Activated CD4-positive, CD25-positive, alpha-beta regulatory T cell treated with anti-CD3 and anti-CD28 coated beads, Interleukin-2, amount 50 U/mL, for 24 hours (primary cell): Measurements from ENCODE around the gene KIRREL3.

Experiments
- ATAC-seq, 2 donors: fragments of 150-1000 bp; cut with Tn5 transposase; one replicate each; pipeline ENCODE4 v1.10.0; 2021; ENCODE audit warnings: mild to moderate bottlenecking in 1 of 2, moderate library complexity in 1 of 2

Gene KIRREL3

DNA sequence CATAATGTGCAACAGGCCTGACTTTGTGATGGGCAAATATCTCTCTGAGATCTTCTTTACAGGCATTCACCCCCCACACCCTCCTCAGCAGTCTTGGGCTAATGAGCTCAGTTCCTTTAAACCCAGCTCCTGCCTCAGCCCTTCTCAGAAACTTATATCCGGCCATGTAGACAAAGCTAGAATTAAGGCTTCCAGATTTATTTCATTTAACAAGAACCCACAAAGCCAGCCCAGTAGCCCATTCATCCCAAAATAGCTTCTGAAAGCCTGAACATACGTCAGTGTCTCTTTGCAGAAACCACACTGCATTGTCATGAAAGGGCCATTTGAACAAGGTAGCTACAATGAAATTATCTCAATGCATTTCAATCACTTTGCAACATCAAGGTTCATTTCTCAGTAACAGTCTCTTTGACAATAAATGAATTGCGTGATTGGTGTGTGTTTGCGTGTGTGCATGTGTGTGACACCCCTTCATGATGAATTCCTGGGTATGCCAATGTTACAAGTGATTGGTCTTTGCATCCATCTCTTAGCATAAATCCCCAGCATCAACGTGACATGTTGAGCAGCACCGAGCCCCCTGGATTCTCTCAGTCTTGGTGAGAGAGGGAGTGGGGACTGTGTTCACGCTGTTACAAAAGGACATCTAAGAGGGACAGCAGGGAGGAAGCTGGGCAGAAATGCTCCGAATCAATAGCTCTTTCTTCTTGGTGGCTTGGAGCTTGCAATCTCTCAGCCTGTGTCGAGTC lies 299.6 kb downstream of the KIRREL3 start:
- no peak for ATAC-seq

DNA sequence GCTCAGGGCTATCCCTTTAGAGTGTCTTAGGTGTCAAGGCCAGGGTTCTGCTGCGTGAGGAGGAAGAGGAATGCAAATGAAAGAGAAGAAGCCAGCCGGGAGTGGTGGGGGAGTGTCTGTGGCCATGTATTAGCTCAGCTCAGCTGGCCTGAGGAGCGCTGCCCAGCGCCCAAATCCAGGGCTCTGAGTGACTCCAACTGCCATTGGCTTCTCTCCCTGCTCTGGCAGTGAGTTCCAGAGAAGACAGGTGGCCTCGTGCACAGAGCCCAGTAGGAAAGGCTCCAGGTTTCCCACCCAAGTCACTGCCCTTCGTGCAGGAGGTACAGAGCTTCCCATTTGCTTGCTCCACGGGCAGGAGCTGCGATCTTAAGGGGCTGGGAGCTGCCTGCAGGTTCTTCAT lies 302.0 kb downstream of the KIRREL3 start:
- ATAC-seq, result no peak

DNA sequence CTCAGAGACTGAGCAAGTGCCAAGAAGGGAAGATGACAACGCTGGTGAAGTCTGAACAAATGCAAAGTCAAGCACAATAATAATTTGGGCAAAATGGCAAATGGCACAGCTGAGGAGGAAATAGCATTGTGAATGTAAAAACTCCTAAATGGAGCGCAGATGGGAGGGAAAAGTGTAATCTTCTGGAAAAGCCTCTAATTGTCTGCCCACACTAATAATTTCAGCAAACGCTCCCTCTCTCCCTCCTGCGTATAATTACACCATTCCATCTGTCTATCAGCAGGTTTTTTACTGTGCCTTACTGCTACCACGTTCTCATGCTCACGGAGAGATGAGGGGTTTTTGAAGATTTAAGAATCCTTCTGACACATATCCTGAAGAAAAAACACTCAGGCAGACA lies 302.6 kb downstream of the KIRREL3 start:
- ATAC-seq, result no peak

DNA sequence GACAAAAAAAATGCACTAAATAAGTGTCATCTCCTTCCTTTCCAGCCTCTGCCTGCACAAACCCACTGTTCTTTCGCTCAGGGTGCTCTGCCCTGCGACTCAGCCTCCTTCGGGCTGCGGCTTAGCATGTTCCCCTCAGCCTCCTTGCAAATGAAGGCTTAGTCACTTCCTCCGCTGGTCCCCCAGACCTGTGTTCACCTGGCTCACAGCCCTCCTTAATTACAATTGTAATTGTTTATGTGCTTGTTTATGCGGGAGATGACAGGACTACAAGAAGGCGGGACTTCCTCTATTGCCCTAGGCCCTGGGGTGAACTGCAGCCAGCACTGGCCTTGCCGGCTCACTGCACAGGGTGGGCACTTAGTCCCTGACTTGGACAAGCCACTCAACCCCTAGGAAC lies 303.6 kb downstream of the KIRREL3 start:
- ATAC-seq, result no peak

DNA sequence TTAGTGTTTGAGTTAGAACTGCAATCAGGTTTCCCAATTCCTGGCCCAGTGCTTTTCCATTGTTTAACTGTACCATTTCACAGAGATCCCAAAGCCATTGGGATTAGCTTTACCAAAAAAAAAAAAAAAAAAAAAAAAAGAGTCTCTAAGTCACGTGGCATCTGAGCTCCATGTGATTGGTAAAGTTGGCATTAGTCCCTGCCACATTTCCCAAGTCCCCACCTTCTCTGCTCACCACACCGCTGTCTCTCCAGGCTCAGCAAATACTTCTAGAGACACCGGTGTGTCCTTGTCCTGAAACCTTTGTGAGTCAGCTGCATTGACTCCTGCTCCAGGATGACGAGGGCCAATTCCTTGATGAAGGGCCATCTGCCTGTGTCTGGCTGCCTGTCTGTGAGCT lies 305.3 kb downstream of the KIRREL3 start:
- no peak for ATAC-seq

DNA sequence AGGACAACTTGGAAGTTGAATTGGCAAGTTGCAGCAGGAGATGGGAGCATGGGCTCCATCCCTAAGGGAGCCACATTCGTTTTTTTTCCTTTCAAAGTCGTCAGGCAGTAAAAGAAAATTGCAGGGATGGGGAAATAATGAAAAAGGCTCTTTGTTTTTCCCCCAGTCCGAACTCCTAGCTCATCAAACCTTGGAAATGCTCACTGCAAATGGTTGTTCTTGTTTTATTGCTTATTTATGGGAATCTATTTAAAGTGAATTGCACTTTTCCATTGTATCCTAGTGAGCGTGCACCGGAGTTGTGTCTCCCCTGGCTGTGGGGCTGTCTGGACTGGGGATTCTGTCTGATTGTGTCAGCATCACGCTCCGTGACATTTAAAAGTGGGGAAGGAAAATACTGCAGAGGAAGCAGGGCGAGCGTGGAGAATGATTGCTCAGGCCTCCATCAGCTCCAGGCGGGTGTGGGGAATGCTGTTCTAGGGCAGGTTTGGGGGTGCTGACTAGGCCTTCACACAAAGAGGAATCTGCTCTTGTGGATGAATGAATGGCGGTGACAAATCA lies 306.4 kb downstream of the KIRREL3 start:
- no peak for ATAC-seq

DNA sequence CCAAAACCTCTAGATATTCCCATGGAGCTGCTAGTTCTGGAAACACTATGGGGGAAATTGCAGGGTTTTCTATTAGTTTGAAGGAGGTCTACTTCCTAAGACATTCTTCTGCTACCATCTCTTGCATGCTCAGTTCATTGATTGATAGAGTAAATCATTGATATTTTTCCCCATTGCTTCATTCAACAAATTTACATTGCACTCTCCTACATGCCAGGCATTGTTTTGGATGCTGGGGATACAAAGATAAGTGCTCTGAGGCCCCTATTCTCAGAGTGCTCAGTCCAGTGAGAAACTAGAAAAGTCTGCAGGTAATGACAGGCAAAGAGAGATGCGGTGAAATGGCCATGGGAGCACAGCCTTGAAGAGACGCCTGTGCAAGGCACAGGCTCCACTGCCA lies 313.1 kb downstream of the KIRREL3 start:
- ATAC-seq, result no peak

DNA sequence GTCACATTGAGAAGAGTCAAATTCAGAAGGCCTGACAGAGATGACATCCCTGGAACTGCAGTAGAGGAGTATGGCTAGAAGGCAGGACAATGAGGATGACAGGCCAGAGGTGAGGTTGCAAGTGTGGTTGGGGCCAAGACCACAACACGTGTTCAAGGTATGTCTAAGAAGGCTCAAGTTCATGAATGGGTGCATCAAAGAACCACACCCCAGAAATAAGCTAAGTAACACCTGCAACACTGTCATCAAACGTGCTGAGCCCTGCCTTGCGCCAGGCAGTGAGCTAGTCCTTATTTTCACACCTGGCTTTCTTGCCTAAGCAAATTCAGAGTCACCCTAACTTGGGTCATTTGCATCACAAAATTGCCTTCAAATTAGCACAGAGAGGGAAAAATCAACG lies 313.6 kb downstream of the KIRREL3 start:
- ATAC-seq, result no peak

DNA sequence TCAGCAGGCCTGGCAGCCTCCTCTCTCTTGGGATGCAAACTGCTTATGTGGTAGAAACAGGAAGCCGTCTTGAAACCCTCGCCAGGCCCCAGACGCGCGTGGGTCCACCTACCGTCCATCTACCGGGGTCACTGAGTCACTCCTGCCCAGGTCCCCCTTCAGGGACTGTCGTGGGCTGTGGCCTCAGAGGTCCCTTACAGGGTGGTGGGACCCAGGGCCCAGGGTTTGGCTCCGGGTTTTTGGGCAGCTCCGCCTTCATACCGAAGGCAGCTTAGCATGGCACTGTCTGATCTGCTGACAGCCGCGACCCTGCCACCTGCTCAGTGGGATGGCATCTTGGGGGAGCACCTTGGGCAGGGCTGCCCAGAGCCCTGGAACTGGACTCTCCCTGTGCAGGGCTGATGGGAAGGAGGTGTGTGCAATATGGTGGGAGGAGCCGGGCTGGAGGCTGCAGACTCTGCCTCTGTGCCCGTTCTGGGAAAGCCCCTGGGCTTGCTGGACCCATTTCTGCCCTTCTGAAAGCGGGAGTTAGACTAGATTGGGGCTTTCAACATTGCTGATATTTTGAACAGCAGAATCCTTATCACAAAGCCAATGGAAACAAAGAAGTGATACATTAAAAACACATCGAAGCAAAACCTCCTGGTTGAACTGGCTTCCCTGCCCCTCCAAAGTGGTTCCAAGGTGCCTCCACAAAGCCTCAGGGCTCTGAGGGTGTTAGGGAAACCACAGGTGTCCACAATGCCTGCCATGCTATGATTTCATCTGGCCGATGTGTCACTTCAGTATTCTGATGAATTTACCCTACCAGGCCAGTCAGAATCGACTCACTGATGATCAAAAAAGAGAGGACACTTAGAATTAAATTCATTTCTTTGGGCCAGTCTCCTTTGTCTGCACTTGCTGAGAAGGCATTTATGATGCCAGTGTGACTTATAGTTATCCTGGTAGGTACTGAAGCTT lies 316.5 kb downstream of the KIRREL3 start:
- no peak for ATAC-seq

DNA sequence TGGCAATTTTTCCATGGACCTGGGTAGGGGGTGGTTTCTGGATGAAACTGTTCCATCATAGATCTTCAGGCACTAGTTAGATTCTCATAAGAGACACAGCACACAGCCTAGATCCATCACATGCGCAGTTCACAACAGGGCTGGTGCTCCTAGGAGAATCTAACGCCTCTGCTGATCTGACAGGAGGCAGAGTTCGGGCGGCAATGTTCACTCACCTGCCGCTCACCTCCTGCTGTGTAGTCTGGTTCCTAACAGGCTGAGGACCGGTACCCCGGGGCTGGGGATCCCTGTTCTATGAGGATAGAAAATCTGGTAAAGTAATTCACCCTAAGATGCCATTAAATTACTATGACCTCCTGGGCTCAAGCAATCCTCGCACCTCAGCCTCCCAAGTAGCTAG lies 318.0 kb downstream of the KIRREL3 start:
- ATAC-seq, result no peak

DNA sequence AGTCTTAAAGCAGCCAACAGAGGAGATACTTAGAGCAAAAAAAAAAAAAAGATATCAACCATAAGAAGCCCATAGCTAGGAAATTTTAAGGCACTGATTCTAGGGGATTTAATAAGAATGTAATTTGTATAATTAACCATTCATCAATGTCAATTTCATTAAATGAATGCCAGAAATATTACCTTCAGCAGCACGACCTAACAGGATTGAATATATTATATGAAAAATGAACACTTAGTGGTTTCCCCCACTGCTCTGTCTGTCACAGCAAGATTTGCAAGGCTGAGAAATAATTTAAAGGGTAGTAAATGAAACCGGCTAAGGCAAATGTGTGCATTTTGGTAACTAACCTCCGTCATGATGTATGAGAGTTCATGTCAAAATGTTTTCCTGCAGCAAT lies 319.9 kb downstream of the KIRREL3 start:
- ATAC-seq, result no peak

DNA sequence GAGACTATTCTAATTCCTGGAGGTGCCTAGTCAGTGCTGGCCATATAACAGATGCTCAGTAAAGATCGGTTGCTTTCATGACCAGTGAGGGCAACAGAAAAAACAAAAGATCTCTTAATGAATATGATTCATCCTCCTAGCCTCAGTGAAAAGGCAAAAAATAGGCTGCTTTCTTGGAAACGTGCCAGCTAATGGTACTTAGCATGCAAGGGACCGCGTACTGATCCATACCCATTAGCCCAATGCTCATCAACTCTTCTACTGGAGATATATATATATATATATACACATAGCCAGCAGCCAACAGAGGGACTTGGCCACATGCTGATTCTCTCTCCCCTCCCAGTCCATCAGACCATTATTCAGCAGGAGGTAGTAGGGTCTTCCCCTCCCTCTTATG lies 320.4 kb downstream of the KIRREL3 start:
- ATAC-seq, result no peak

DNA sequence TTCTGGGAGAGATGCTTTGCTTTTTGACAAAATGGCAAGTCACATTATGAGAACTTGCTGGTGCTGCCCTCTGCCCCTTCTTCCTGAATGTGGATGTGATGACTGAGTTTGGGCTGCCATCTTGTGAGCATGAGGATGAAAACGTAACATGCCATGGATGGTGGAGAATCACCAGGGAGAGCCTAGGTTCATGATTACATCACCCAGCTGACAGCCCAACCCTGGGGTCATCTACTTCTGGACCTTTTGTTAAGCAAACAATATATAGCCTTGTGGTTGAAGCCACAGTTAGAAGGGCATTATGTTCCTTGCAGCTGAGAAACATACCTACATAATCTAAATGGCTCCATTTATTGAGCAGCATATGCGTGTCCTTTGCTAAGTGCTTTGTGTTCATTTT lies 321.5 kb downstream of the KIRREL3 start:
- ATAC-seq, result no peak

DNA sequence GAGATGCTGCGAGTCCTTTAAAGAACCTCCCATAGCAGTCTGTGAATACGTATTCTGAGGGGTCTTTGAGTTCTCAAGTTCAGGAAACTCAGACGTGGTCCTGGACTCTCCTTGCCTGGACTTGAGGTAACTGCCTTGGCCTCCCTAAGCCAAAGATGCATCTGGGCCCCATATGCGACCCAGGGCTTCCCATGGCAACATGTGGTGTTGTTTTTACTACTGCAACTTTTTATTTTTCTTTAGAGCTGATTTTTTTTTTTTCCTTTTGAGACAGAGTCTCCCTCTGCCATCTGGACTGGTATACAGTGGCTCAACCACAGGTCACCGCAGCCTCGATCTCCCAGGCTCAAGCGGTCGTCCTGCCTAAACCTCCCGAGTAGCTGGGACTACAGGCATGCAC lies 324.0 kb downstream of the KIRREL3 start:
- no peak for ATAC-seq

DNA sequence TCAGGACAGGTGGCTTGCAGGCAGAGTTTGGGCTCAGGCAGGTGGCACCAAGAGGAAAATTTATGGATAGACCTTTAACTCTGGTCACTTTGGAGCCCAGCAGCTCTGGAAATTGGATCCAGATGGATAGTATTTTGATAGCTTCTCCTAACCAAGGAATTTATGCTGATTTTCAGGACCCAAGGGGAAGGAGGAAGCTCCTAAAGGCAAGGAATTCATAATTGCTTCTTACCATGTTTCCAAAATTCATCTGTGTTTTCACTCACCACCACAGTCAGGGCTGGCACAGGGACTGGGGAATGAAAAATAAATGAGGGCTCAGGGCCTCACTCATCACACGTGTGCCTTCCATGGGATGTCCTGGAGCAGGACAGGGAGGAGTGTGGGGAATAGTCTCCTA lies 327.3 kb downstream of the KIRREL3 start:
- no peak for ATAC-seq

DNA sequence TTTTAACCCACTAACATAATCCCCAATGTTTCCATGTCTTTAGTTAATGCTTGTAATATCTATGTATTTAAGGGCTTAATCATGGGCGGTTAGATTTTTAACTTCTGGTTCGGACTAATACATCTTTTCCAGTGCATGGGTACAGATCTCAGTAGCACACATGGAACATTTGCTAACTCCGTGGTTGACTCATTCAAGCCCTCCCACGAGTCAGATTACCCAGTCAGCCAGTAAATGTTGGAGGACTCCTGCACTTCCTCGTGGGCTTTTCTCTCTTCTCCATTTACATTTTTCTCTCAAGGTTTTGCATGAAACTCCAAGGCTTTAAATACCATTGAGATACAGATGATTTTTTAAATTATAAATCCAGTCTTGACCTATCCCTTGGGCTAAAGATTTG lies 331.2 kb downstream of the KIRREL3 start:
- ATAC-seq, result no peak

DNA sequence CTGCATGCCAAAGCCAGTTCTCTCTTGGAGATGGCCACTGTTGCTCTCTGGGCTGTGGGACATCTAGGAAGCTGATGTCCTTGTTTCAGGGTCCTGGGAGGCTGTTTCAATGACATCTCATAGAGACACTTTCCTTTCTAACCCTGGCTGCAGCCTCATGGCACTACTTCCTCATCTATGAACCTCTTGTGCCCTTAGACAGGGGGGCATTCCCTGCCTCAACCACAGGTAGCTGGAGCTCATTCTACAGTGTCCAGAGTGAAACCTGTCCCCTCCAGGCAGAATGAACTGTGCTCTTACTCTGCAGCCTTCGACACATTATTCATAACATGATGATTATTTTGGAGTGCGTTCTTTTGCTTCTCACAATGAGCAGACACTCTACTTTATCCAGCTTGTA lies 335.9 kb downstream of the KIRREL3 start:
- no peak for ATAC-seq

DNA sequence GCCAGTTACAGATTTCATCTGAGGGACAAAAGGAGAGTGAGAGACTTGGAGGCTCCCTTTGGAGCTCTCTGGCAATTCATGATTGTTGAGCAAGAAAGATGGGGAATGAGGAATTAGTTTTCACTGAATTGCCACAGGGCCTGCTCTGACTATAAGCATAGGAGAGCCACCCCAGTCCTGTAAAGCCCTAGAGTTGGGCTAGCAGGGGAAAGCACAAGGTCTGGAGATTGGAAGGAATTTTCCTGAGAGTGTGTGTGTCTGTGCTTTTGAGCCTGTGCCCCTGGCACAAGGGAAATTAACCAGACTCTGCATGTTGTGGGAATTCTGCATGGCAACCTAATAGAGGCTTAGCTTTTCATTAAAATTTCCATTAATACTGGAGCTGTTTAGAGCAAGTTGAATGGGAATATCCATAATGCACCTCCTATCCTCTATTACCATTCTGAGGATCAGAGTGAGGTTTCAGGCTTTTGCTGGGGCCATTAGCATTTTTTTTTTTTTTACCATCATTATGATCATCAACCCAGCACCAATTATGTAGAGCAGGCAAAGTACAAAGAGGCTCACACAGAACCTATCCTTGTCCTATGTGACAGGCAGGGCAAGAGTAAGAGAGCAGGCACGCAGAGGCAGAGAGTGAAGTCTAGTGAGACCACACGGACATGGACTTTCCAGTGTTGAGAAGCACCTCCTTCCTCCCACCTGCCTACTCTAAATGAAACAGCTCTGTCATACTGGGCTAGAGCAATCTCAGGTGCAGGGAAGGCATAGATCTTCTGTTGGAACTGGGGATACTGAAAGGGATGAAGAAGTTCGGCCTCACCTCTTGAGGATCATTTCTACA lies 336.6 kb downstream of the KIRREL3 start:
- no peak for ATAC-seq

DNA sequence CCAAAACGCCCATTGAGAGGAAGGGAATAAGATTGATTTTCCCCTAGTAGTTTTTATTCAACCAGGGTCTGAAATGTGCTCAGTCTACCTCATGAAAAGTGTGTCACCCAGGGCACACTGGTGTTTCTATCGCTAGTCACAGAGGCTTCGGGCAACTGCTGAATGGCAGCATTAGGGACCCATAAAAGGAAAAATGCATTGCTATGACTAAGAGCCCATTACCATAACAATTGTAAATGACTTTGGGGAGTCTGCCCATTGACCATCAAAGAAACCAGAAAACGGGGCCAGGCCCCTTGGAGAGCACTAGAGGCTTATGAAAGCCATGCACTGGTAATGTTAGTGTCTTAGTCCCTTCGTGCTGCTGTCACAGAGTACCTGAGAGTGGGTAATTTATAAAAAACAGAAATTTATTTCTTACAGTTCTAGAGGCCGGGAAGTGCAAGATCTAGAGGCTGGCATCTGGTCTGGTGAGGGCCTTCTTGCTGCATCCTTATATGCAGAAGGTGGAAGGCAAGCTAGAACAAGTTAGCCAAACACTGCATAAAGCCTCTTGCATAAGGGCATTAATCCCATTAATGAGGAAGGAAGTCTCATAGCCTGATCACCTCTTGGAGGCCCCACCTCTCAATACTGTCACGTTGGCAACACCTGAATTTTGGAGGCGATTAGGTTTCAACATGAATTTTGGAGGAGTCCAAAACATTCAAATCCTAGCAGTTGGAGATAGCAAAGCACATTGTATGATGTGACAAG lies 338.4 kb downstream of the KIRREL3 start:
- no peak for ATAC-seq

DNA sequence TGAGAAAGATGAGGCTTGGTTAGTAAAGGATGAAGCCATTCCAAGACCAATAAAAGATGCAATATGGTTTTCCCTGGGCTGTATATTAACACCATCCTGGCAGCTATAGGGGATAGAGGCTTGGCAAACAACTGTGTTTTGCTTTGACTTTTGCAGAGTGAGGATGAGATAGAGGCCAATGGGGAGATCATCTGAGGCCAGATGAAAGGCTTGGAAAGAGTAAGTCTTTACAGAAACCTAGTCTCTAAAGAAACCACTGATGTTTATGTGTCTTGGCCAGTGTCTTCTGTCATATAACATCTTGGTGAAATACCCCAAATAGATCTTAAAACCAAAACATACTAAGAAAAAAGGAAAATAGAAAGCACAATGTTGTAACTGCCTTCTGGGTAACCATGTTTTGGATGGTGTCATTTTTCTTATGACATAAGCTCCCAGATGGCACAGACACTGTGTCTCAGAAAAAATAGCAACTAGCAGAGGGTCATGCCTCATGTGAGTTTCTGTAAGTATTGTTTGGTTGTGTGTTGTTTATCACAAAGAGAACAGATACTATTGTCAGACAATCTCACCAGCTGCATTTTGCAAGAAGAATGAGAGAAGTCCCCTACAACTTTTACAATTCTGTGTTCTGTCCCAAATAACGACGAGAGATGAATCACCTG lies 339.7 kb downstream of the KIRREL3 start:
- no peak for ATAC-seq

DNA sequence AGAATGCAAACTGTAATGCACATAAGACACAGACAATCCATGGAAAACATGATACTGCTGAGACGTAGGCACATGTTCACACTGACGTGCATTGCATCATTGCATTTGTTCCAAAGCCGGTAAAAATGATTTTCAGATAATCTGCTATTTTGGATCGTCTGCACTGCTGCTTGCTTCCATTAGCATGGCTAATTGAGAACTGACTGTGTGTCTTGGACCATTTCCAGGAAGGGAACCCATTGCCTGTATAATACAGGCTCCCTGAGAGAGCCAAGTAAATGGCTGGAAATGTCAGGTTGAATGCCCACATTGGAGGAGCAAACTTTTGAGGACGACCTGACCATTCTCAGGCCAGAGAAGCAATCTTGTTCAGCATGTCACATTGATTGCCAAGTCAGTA lies 340.2 kb downstream of the KIRREL3 start:
- ATAC-seq, result no peak
